B cell (primary cell): Measurements from ENCODE around the gene PLAC9.

Experiments used
- CTCF ChIP-seq: fragments of 200-600 bp; IDR thresholded peaks from one replicate; pipeline ENCODE4 v1.8.0; 2022; ENCODE audit warnings: antibody characterized with exemption, mild to moderate bottlenecking
- EZH2 ChIP-seq: IDR thresholded peaks from 2 replicates; pipeline ENCODE4 v1.6.1; 2012; ENCODE audit warnings: borderline replicate concordance, low read depth, mild to moderate bottlenecking, moderate library complexity, low read length; ENCODE audit not compliant: insufficient read depth, poor library complexity, severe bottlenecking

GRCh38 chr10:80108576-80109239 lies 23.8 kb upstream of the PLAC9 start:
- no peak for TF ChIP-seq CTCF
- TF ChIP-seq EZH2 = no peak
